H9 (cell line): ENCODE data around the gene KAT6B. TPM values are rescaled to one million over a fixed set of nuclear protein-coding genes. Genes with fewer than 3 reads are reported as not detected.

ENCODE experiments used
- DNase-seq: peaks from one replicate; pipeline ENCODE4 v3.0.0-alpha.2; 2017
- H2AFZ ChIP-seq: one replicate; pipeline ENCODE4 v1.6.1; 2013; ENCODE audit warnings: mild to moderate bottlenecking, low read length, control low read depth, moderate library complexity
- H2AK5ac ChIP-seq: 2 replicates; pipeline ENCODE4 v1.6.1; 2013; ENCODE audit warnings: low read length, control low read depth, mixed read lengths; ENCODE audit not compliant: insufficient read length
- H2BK120ac ChIP-seq: one replicate; pipeline ENCODE4 v1.6.1; 2013; ENCODE audit warnings: low read depth, mild to moderate bottlenecking, low read length, control low read depth, inconsistent platforms; ENCODE audit not compliant: poor library complexity, severe bottlenecking
- H2BK12ac ChIP-seq: 2 replicates; pipeline ENCODE4 v1.6.1; 2013; ENCODE audit warnings: low read length, control low read depth, mixed read lengths, low read depth; ENCODE audit not compliant: insufficient read length
- H2BK15ac ChIP-seq: 2 replicates; pipeline ENCODE4 v1.6.1; 2013; ENCODE audit warnings: low read depth, low read length, control low read depth
- H2BK20ac ChIP-seq: one replicate; pipeline ENCODE4 v1.6.1; 2013; ENCODE audit warnings: low read depth, mild to moderate bottlenecking, low read length, control low read depth, inconsistent platforms; ENCODE audit not compliant: poor library complexity, severe bottlenecking
- H2BK5ac ChIP-seq: 2 replicates; pipeline ENCODE4 v1.6.1; 2013; ENCODE audit warnings: low read length, control low read depth, mixed read lengths; ENCODE audit not compliant: insufficient read length
- H3K14ac ChIP-seq: 2 replicates; pipeline ENCODE4 v1.6.1; 2013; ENCODE audit warnings: low read length, control low read depth; ENCODE audit not compliant: insufficient read depth
- H3K18ac ChIP-seq: 2 replicates; pipeline ENCODE4 v1.6.1; 2013; ENCODE audit warnings: low read depth, mild to moderate bottlenecking, mixed read lengths, low read length, control low read depth; ENCODE audit not compliant: insufficient read length
- H3K23ac ChIP-seq: 2 replicates; pipeline ENCODE4 v1.6.1; 2013; ENCODE audit warnings: low read length, control low read depth, mixed read lengths, low read depth; ENCODE audit not compliant: insufficient read length
- H3K23me2 ChIP-seq: 2 replicates; pipeline ENCODE4 v1.6.1; 2013; ENCODE audit warnings: low read depth, mild to moderate bottlenecking, mixed read lengths, low read length, control low read depth; ENCODE audit not compliant: insufficient read length, poor library complexity, severe bottlenecking
- H3K27ac ChIP-seq: 2 replicates; pipeline ENCODE4 v1.5.1; 2013; ENCODE audit warnings: low read length, control low read depth, mixed read lengths, low read depth; ENCODE audit not compliant: insufficient read length
- H3K27me3 ChIP-seq: 2 replicates; pipeline ENCODE4 v1.6.1; 2013; ENCODE audit warnings: low read length, control low read depth, inconsistent platforms; ENCODE audit not compliant: insufficient read depth
- H3K4ac ChIP-seq: 2 replicates; pipeline ENCODE4 v1.6.1; 2013; ENCODE audit warnings: low read depth, mild to moderate bottlenecking, control low read depth, inconsistent platforms, low read length, moderate library complexity
- H3K4me1 ChIP-seq: 2 replicates; pipeline ENCODE4 v1.6.1; 2013; ENCODE audit warnings: low read length, control low read depth, inconsistent platforms; ENCODE audit not compliant: insufficient read depth
- H3K4me2 ChIP-seq: 2 replicates; pipeline ENCODE4 v1.6.1; 2013; ENCODE audit warnings: low read length, control low read depth, mixed read lengths; ENCODE audit not compliant: insufficient read length, insufficient read depth
- H3K56ac ChIP-seq: 2 replicates; pipeline ENCODE4 v1.6.1; 2013; ENCODE audit warnings: low read depth, mild to moderate bottlenecking, mixed read lengths, low read length, control low read depth; ENCODE audit not compliant: insufficient read length
- H3K79me1 ChIP-seq: 2 replicates; pipeline ENCODE4 v1.6.1; 2013; ENCODE audit warnings: low read depth, mild to moderate bottlenecking, moderate library complexity, low read length, control low read depth, inconsistent platforms; ENCODE audit not compliant: insufficient read depth, poor library complexity, severe bottlenecking
- H3K79me2 ChIP-seq: 2 replicates; pipeline ENCODE4 v1.6.1; 2013; ENCODE audit warnings: low read length, control low read depth, inconsistent platforms; ENCODE audit not compliant: insufficient read depth
- H3K9ac ChIP-seq: 2 replicates; pipeline ENCODE4 v1.6.1; 2013; ENCODE audit warnings: low read length, control low read depth, mixed read lengths; ENCODE audit not compliant: insufficient read length; ENCODE audit errors: extremely low read depth
- H3K9me3 ChIP-seq: one replicate; pipeline ENCODE4 v1.6.1; 2013; ENCODE audit warnings: low read depth, low read length, inconsistent platforms; ENCODE audit not compliant: control insufficient read depth
- H3T11ph ChIP-seq: one replicate; pipeline ENCODE4 v1.6.1; 2013; ENCODE audit warnings: mild to moderate bottlenecking, low read length, control low read depth, inconsistent platforms
- H4K20me1 ChIP-seq: one replicate; pipeline ENCODE4 v1.6.1; 2013; ENCODE audit not compliant: control insufficient read depth, insufficient read length, insufficient read depth
- H4K5ac ChIP-seq: 2 replicates; pipeline ENCODE4 v1.6.1; 2013; ENCODE audit warnings: low read depth, mild to moderate bottlenecking, mixed read lengths, low read length, control low read depth; ENCODE audit not compliant: insufficient read length
- H4K8ac ChIP-seq: replicated peaks from 2 replicates; pipeline ENCODE4 v1.6.1; 2013; ENCODE audit warnings: low read length, control low read depth, mixed read lengths, low read depth; ENCODE audit not compliant: insufficient read length
- H4K91ac ChIP-seq: 2 replicates; pipeline ENCODE4 v1.6.1; 2013; ENCODE audit warnings: low read depth, mild to moderate bottlenecking, moderate library complexity, mixed read lengths, low read length, control low read depth; ENCODE audit not compliant: insufficient read length
- H3K27ac Mint-ChIP-seq, 3 experiments: 2 replicates in 2 of 3; 3 replicates in 1 of 3; pipeline ENCODE4 v1.8.0; 2020 to 2021; ENCODE audit warnings: mixed read lengths in 3 of 3, mild to moderate bottlenecking in 1 of 3, moderate library complexity in 1 of 3
- H3K27me3 Mint-ChIP-seq: 2 replicates; pipeline ENCODE4 v1.8.0; 2021; ENCODE audit warnings: low read depth, mild to moderate bottlenecking, moderate library complexity, mixed read lengths
- H3K36me3 Mint-ChIP-seq, 3 experiments: 2 replicates in 2 of 3; 3 replicates in 1 of 3; pipeline ENCODE4 v1.8.0; 2020 to 2021; ENCODE audit warnings: low read depth in 3 of 3, mixed read lengths in 3 of 3; ENCODE audit not compliant: insufficient read depth in 1 of 3
- H3K4me1 Mint-ChIP-seq, 2 experiments: 2 replicates each; pipeline ENCODE4 v1.8.0; 2020; ENCODE audit warnings: mixed read lengths in 2 of 2
- H3K4me3 Mint-ChIP-seq, 2 experiments: 2 replicates in 1 of 2; 3 replicates in 1 of 2; pipeline ENCODE4 v1.8.0; 2020 to 2021; ENCODE audit warnings: mild to moderate bottlenecking in 2 of 2, mixed read lengths in 2 of 2, moderate library complexity in 1 of 2
- H3K9me3 Mint-ChIP-seq, 2 experiments: 2 replicates in 1 of 2; 3 replicates in 1 of 2; pipeline ENCODE4 v1.8.0; 2020; ENCODE audit warnings: mild to moderate bottlenecking in 2 of 2, mixed read lengths in 2 of 2, moderate library complexity in 1 of 2
- WGBS: extraction: QIAGEN DNeasy Blood & Tissue Kit; methylation state at CpG from one replicate; pipeline ENCODE4 v1.1.7; 2013; ENCODE audit warnings: missing lambda C conversion rate, low lambda C conversion rate, mixed read lengths; ENCODE audit not compliant: insufficient read length; ENCODE audit errors: extremely low coverage; 5-methylcytosine and 5-hydroxymethylcytosine counted together
- total RNA-seq: library from RNA; stranded (reverse); gene quantifications from 2 replicates; pipeline ENCODE4 v1.2.1, GENCODE V29; 2021
- TF ChIP-seq, protein P1 (sequence below): fragments of 200-600 bp; sonication (generic); conservative IDR thresholded peaks from 3 replicates; pipeline ENCODE4 v1.8.0; 2021; ENCODE audit warnings: antibody characterized with exemption, mild to moderate bottlenecking

KAT6B gene
- total RNA-seq, 1 experiment from 2014 or later, result 34.2 TPM

DNA sequence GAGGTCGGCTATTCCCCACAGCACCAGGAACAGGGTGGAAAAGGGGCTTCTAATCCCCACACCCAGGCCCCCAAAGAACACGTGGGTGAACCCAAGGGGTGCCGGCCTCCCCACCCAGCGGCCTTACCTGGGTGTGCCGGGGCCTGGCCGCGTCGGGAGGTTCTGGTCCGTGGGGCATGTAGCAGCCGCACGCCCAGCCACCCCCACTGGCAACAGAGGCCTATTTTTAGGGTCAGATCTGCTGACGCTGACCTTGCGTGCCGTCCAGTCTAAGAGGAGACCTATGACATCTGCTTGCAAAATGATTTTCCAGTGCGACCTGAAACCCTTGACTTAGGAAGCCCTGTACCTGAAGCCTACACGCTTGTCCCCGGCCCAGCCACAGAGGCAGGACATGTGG is 247.0 kb downstream of the KAT6B start:
- peaks cover 28 to 31% of the 10 kb centered on the region in 2 experiments for H3K4me1 Mint-ChIP-seq
- H3K4me3 Mint-ChIP-seq, result no peak overlapping the region
- no peak overlapping the region for H3K9ac ChIP-seq

More for the DNA sequence above, 247.0 kb downstream of the KAT6B start:
- DNase-seq, result no peak
- Histone ChIP-seq H3K14ac (no peak overlapping the region), H4K5ac (no peak overlapping the region), H3K79me1 (no peaks in the 10 kb centered on the region), H3K56ac (no peak overlapping the region), H4K20me1 (no peaks in the 10 kb centered on the region), H3K79me2 (no peaks in the 10 kb centered on the region), H2BK15ac (no peak overlapping the region), H3T11ph (no peak overlapping the region), H4K8ac (no peak overlapping the region), H2AFZ (no peak overlapping the region), H3K18ac (no peak overlapping the region), H3K27ac (no peak overlapping the region), H3K23ac (no peak overlapping the region), H2BK12ac (no peak overlapping the region), H3K27me3 (no peaks in the 10 kb centered on the region), H2BK120ac (no peak overlapping the region), H3K9me3 (no peaks in the 10 kb centered on the region), H3K4me1 (peaks cover 7% of the 10 kb centered on the region), H2BK20ac (no peak overlapping the region), H3K23me2 (no peaks in the 10 kb centered on the region), H3K4ac (no peak overlapping the region), H4K91ac (no peak overlapping the region), H3K4me2 (no peak overlapping the region), H2AK5ac (no peak overlapping the region), H2BK5ac (no peak overlapping the region)
- Mint-ChIP-seq H3K27ac (no peak overlapping the region), H3K9me3 (no peaks in the 10 kb centered on the region; a peak in 1 of 5 replicates), H3K27me3 (peaks cover 4% of the 10 kb centered on the region), H3K36me3 (no peaks in the 10 kb centered on the region)
- no CpG with 5 or more reads among the region's 17 CpGs for WGBS
- TF ChIP-seq, protein P1, sequence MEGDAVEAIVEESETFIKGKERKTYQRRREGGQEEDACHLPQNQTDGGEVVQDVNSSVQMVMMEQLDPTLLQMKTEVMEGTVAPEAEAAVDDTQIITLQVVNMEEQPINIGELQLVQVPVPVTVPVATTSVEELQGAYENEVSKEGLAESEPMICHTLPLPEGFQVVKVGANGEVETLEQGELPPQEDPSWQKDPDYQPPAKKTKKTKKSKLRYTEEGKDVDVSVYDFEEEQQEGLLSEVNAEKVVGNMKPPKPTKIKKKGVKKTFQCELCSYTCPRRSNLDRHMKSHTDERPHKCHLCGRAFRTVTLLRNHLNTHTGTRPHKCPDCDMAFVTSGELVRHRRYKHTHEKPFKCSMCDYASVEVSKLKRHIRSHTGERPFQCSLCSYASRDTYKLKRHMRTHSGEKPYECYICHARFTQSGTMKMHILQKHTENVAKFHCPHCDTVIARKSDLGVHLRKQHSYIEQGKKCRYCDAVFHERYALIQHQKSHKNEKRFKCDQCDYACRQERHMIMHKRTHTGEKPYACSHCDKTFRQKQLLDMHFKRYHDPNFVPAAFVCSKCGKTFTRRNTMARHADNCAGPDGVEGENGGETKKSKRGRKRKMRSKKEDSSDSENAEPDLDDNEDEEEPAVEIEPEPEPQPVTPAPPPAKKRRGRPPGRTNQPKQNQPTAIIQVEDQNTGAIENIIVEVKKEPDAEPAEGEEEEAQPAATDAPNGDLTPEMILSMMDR, result no peak
